ENCODE data around the gene TPM3. TPM values are rescaled to one million over a fixed set of nuclear protein-coding genes. Genes with fewer than 3 reads are reported as not detected.

TPM3 gene
- 370 and 476 TPM in 2 replicates for total RNA-seq

GRCh38 chr1:154191990-154192461 is at the start of gene TPM3:
Gene TPM3 (minus strand): TSS chr1:154192100. CDS start chr1:154192018, 82 bp downstream.

DNA sequence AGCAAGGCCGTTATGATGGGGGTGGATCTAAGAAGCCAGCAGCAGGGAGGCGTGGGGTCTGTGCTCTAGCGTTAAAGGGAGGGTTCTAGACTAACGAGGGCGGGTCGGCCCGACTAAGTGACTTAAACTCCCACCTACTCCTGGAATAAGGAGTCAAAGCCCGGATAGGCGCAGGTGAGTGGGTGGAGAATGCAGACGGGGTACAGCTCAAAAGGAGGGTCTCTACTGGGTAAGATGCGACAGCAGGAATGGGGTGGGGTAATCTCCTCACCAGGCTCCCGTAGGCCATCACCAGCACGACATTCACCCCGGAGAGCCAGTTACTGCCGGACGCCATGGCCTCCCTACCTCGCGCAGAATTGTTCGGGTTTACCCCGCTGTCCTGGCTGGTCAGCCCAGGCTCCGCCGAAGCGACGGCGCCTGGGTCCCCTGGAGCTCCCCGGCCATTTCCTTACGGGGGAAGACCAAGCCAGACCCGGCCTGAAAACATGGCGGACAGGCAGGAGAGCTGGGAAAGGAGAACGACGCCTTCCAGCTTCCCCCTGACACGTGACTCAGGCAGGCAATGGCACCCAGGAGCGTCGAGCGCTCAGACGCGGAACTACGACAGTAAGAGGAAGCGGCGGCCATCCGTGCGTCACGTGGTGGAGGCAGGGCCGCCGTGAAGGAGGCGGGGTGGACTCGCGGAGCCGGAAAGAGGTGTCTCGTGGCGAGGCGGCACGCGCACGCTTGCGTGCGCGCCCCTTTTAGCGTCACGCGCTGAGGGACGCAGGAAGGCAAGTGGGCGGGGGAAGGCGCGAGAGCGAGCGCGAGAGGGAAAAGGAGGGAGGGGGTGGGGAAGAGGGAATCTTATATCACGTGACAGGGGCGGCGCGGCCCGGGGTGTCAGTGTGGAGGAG is 28.4 kb upstream of the TPM3 start, which contains the start of gene UBAP2L:
Gene UBAP2L, plus strand, starts transcription at position 885 of the 899 bp plus-strand sequence. CDS start 4,169 bp downstream, outside the sequence.

DNA sequence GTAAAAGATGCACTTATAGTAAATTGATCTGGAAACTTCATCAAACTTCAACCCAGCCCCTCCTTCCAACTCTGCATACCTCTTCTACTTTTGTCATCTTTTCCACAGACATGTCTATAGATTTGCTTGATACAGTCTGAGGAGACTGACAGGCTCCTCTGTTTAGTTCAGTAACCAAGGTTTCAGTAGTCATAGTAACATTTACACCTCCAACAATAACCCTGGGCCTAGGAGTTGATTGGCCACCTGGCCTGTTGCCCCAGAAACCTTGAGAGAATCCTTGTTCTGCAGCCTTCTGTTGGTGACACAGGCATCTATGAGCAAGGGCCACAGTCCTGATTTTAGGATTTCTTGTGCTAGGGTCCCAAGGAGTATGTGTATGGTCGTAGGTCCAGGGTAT is 14.3 kb upstream of the TPM3 start, which contains the start of gene CFAP141:
Gene CFAP141, minus strand, starts transcription at position 138 of the 400 bp plus-strand sequence. Its CDS starts 26 bp downstream, at position 112.

DNA sequence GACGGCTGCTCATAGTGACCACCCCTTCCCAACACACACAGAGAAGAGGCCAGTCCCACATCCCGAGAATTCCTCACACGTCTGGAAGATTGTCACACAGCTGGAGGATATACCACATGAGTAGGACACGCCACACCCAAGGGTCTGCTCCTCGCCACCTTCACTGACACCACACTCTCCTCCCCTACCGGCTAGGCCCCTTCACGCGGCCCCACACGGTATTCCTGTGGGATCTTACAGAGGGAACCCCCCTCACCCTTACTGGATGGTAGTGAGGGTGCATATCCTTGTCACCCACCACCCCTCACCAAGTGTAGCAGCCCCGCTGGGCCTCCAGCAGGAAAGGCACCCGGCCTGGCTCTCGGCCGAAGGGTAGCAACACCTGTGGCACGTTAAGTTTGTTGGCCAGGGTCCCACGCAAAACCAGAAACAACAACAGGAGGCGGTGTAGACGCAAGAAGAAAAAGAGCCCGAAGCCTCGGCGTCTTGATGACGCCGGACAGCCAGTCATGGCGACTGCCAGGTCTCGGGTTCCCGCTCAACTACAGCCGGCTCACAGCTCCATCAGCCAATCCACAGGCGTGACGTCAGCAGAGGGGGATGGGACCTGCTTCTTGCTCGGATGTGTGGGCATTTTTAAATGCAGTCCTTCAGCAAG is 37.2 kb downstream of the TPM3 start, which contains the start of gene NUP210L:
Gene NUP210L, minus strand, starts transcription at position 540 of the 658 bp plus-strand sequence.

Other genes with a start within 250 kb of the TPM3 start
- gene DENND4B, start 245.4 kb downstream of the TPM3 start, total RNA-seq, result 14.3 and 18.6 TPM in 2 replicates
- gene CRTC2, start 233.5 kb downstream of the TPM3 start, total RNA-seq, result 10.9 and 11.0 TPM in 2 replicates
- gene SLC39A1, start 228.6 kb downstream of the TPM3 start, total RNA-seq, result 112 and 118 TPM in 2 replicates
- 13.6 and 15.2 TPM in 2 replicates for gene CREB3L4, start 224.2 kb downstream of the TPM3 start, total RNA-seq
- gene JTB, start 214.4 kb downstream of the TPM3 start, total RNA-seq, result 227 and 240 TPM in 2 replicates
- 44.3 and 53.0 TPM in 2 replicates for gene RAB13, start 205.8 kb downstream of the TPM3 start, total RNA-seq
- 2,070 and 2,121 TPM in 2 replicates for gene RPS27, start 201.3 kb downstream of the TPM3 start, total RNA-seq
- gene NUP210L, start 37.0 kb downstream of the TPM3 start, total RNA-seq, result not detected in 2 replicates
- not detected in 2 replicates for gene CFAP141, start 14.2 kb upstream of the TPM3 start, total RNA-seq
- gene UBAP2L, start 28.9 kb upstream of the TPM3 start, total RNA-seq, result 76.9 and 77.8 TPM in 2 replicates
- gene HAX1, start 80.5 kb upstream of the TPM3 start, total RNA-seq, result 143 and 159 TPM in 2 replicates
- gene AQP10, start 129.0 kb upstream of the TPM3 start, total RNA-seq, result not detected in 2 replicates
- gene ATP8B2, start 133.4 kb upstream of the TPM3 start, total RNA-seq, result 77.9 and 84.7 TPM in 2 replicates
- 2.1 and 3.7 TPM in 2 replicates for gene IL6R, start 213.2 kb upstream of the TPM3 start, total RNA-seq

Data from bronchus fibroblast of lung (primary cell).